A673 (cell line): ENCODE results near the gene MAP3K8.

Source experiments
- EZH2 ChIP-seq: fragments of 200-600 bp; sonication (generic); IDR thresholded peaks from 2 replicates; pipeline ENCODE4 v1.6.1; 2017; ENCODE audit warnings: borderline replicate concordance, low read depth, mild to moderate bottlenecking, mixed read lengths, antibody characterized with exemption, low read length; ENCODE audit not compliant: poor library complexity, severe bottlenecking
- TF ChIP-seq, protein P1 (sequence below): fragments of 300-800, 200-600 bp; sonication (generic); conservative IDR thresholded peaks from 2 replicates; pipeline ENCODE4 v1.5.1; 2017; ENCODE audit warnings: low read depth, mild to moderate bottlenecking, antibody characterized with exemption, low read length, moderate library complexity, mixed read lengths

DNA sequence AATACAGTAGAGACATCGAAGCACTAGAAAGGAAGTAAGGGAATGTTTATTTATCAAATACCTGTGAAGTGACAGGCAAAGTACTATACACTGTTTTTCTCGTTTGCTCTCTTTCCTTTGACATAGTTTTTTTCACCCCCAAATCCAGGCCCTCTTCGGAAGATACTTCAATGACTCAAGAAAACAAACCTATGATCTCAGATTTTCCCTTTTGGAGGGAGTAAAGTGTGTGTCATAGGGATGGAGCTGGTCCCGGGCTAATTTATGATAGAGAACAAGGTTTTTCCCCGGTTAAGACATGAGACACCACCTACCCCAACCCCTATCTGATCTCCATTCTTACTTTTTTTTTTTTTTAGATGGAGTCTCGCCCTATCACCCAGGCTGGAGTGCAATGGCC lies 61.7 kb downstream of the MAP3K8 start:
- TF ChIP-seq, protein P1, sequence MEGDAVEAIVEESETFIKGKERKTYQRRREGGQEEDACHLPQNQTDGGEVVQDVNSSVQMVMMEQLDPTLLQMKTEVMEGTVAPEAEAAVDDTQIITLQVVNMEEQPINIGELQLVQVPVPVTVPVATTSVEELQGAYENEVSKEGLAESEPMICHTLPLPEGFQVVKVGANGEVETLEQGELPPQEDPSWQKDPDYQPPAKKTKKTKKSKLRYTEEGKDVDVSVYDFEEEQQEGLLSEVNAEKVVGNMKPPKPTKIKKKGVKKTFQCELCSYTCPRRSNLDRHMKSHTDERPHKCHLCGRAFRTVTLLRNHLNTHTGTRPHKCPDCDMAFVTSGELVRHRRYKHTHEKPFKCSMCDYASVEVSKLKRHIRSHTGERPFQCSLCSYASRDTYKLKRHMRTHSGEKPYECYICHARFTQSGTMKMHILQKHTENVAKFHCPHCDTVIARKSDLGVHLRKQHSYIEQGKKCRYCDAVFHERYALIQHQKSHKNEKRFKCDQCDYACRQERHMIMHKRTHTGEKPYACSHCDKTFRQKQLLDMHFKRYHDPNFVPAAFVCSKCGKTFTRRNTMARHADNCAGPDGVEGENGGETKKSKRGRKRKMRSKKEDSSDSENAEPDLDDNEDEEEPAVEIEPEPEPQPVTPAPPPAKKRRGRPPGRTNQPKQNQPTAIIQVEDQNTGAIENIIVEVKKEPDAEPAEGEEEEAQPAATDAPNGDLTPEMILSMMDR: no peak
- no peak for TF ChIP-seq EZH2
